K562 (cell line): ENCODE data around the gene SALL3. TPM values are rescaled to one million over a fixed set of nuclear protein-coding genes. Genes with fewer than 3 reads are reported as not detected.

Experiments
- ATAC-seq: fragments of 200-7000 bp; cut with Tn5 transposase; 3 replicates; pipeline ENCODE4 v1.9.1; 2020; ENCODE audit warnings: moderate library complexity
- BruUV-seq: library from RNA; stranded (reverse); fragments of 400-500 nt; replicated peaks from 2 replicates; lab custom pipeline; 2021; lab: Mats Ljungman, UMichigan
- CTCF ChIA-PET: fragments of 300-600 bp; formaldehyde crosslinking; extraction: SDS; loops from one replicate; lab custom pipeline; 2021; ENCODE audit warnings: low intra/inter-chr PET ratio; lab: Yijun Ruan, JAX
- POLR2A ChIA-PET: fragments of 300-600, 350-650 bp; sonication (Branson Sonifier 250); formaldehyde crosslinking; extraction: SDS; loops from one replicate; lab custom pipeline; 2021; ENCODE audit warnings: antibody characterized with exemption, inconsistent platforms; lab: Yijun Ruan, JAX
- DNase-seq, 4 experiments: peaks; one replicate each; pipeline versions ENCODE4 v3.0.0 to v3.0.0-alpha.2; 2011 to 2018; ENCODE audit warnings: low spot score in 3 of 4, mixed read lengths in 3 of 4; ENCODE audit errors: extremely low read depth in 1 of 4
- FAIRE-seq: peaks from 2 replicates; lab custom pipeline; 2011; peaks lifted over from hg19 to GRCh38; lab: Jason Lieb, UNC
- H2AFZ ChIP-seq: 2 replicates; pipeline ENCODE4 v1.6.0; 2011; ENCODE audit warnings: low read depth, low read length, control low read depth, inconsistent platforms
- H3K27ac ChIP-seq: fragments of 200-600 bp; 3 replicates; pipeline ENCODE4 v1.8.0; 2011; ENCODE audit warnings: low read depth, mild to moderate bottlenecking, control low read depth, inconsistent platforms, low read length, moderate library complexity, mixed read lengths; ENCODE audit errors: extremely low read depth
- H3K27me3 ChIP-seq, 2 experiments: fragments of 300-600 bp in 1 of 2; 2 replicates in 1 of 2; 3 replicates in 1 of 2; pipeline versions ENCODE4 v1.6.0 to v1.8.0; 2011; ENCODE audit warnings: inconsistent platforms in 2 of 2, low read length in 2 of 2, mild to moderate bottlenecking in 1 of 2, mixed read lengths in 1 of 2, moderate library complexity in 1 of 2; ENCODE audit not compliant: control insufficient read depth in 2 of 2, insufficient read depth in 2 of 2
- H3K36me3 ChIP-seq: fragments of 300-600 bp; 3 replicates; pipeline ENCODE4 v1.8.0; 2011; ENCODE audit warnings: mild to moderate bottlenecking, low read length, inconsistent platforms; ENCODE audit not compliant: control insufficient read depth, insufficient read depth
- H3K4me1 ChIP-seq, 2 experiments: fragments of 200-600 bp in 1 of 2; replicated peaks in 1 of 2; 2 replicates in 1 of 2; 3 replicates in 1 of 2; pipeline versions ENCODE4 v1.5.1 to v1.8.0; 2011; ENCODE audit warnings: inconsistent platforms in 2 of 2, low read length in 2 of 2, mild to moderate bottlenecking in 1 of 2, mixed read lengths in 1 of 2, moderate library complexity in 1 of 2; ENCODE audit not compliant: control insufficient read depth in 2 of 2, insufficient read depth in 2 of 2
- H3K4me2 ChIP-seq: 2 replicates; pipeline ENCODE4 v1.6.1; 2011; ENCODE audit warnings: low read length, control low read depth, inconsistent platforms, mixed read lengths; ENCODE audit not compliant: insufficient read depth
- H3K4me3 ChIP-seq: fragments of 200-600 bp; sonication (generic), shearing (Covaris generic); 2 replicates; pipeline ENCODE4 v1.5.1; 2016; ENCODE audit warnings: control low read depth, inconsistent platforms
- H3K79me2 ChIP-seq: fragments of 200-600 bp; 3 replicates; pipeline ENCODE4 v1.8.0; 2011; ENCODE audit warnings: low read length, inconsistent platforms; ENCODE audit not compliant: control insufficient read depth, insufficient read depth
- H3K9ac ChIP-seq, 2 experiments: 2 replicates each; pipeline versions ENCODE4 v1.6.0 to v1.6.1; 2011; ENCODE audit warnings: low read depth in 2 of 2, low read length in 2 of 2, control low read depth in 1 of 2, inconsistent platforms in 1 of 2, mild to moderate bottlenecking in 1 of 2, mixed read lengths in 1 of 2; ENCODE audit not compliant: insufficient read depth in 1 of 2
- H3K9me1 ChIP-seq: one replicate; pipeline ENCODE4 v1.6.0; 2011; ENCODE audit warnings: inconsistent platforms, mild to moderate bottlenecking, low read length, moderate library complexity; ENCODE audit not compliant: control insufficient read depth, insufficient read depth
- H3K9me3 ChIP-seq: replicated peaks from 2 replicates; pipeline ENCODE4 v1.5.1; 2011; ENCODE audit warnings: low read depth, low read length, inconsistent platforms; ENCODE audit not compliant: control insufficient read depth, insufficient read depth
- H4K20me1 ChIP-seq: replicated peaks from 2 replicates; pipeline ENCODE4 v1.6.1; 2011; ENCODE audit warnings: low read length, inconsistent platforms, mixed read lengths; ENCODE audit not compliant: control insufficient read depth, insufficient read depth
- DACH1 ChIP-seq: fragments of 450-650 bp; IDR thresholded peaks from 2 replicates; pipeline ENCODE4 v1.6.1; 2018; ENCODE audit not compliant: partially characterized antibody
- ETS2 ChIP-seq: IDR thresholded peaks from 2 replicates; pipeline ENCODE4 v1.6.1; 2016; ENCODE audit warnings: borderline replicate concordance, missing genetic modification characterization, mild to moderate bottlenecking, moderate library complexity, missing compliant biosample characterization; ENCODE audit not compliant: poor library complexity, severe bottlenecking
- FOXJ3 ChIP-seq: sonication (generic); formaldehyde crosslinking; IDR thresholded peaks from 2 replicates; pipeline ENCODE4 v1.4.0; 2020; ENCODE audit warnings: mild to moderate bottlenecking, missing genetic modification reagents
- ILF3 ChIP-seq: fragments of 450-650 bp; IDR thresholded peaks from 2 replicates; pipeline ENCODE4 v1.6.1; 2018; ENCODE audit warnings: antibody characterized with exemption, mild to moderate bottlenecking, moderate library complexity, borderline replicate concordance
- NR3C1 ChIP-seq: sonication (generic); formaldehyde crosslinking; IDR thresholded peaks from 2 replicates; pipeline ENCODE4 v1.8.1; 2022; ENCODE audit warnings: missing genetic modification reagents
- PHB ChIP-seq: fragments of 250-450 bp; sonication (Bioruptor Pico); IDR thresholded peaks from 2 replicates; pipeline ENCODE4 v1.5.0; 2021
- TCF7 ChIP-seq: sonication (generic); IDR thresholded peaks from 2 replicates; pipeline ENCODE4 v1.6.1; 2016; ENCODE audit warnings: antibody characterized with exemption, borderline replicate concordance
- TFAM ChIP-seq: fragments of 250-450 bp; sonication (Bioruptor Pico); conservative IDR thresholded peaks from 2 replicates; pipeline ENCODE4 v1.5.0; 2021; ENCODE audit warnings: mild to moderate bottlenecking, moderate library complexity
- ZBTB1 ChIP-seq: sonication (generic); formaldehyde crosslinking; IDR thresholded peaks from 2 replicates; pipeline ENCODE4 v1.8.1; 2023; ENCODE audit warnings: missing genetic modification reagents, low read depth, mild to moderate bottlenecking, borderline replicate concordance
- WGBS: fragments of 100-300 bp; shearing (Covaris generic); methylation state at CpG from one replicate; pipeline ENCODE4 v1.1.6; 2016; ENCODE audit warnings: low coverage, mixed read lengths; ENCODE audit not compliant: insufficient coverage; ENCODE audit errors: missing lambda C conversion rate; 5-methylcytosine and 5-hydroxymethylcytosine counted together
- in situ Hi-C: fragments of 300-500 bp; cut with MboI; formaldehyde crosslinking; loops from 4 replicates; pipeline ENCODE4 v1.15.0; 2018; ENCODE audit warnings: inconsistent platforms, mixed read lengths
- intact Hi-C: fragments of 100-400 bp; cut with micrococcal nuclease; formaldehyde crosslinking; loops from 2 replicates; pipeline ENCODE4 v1.14.2; 2022
- polyA plus RNA-seq, 8 experiments: library from polyadenylated mRNA; depleted of rRNA in 4 of 8; stranded (reverse) in 5 of 8; unstranded in 3 of 8; fragments of >200 nt; fragmentation: Nextera tagmentation in 2 of 8; fragmentation: Illumina TruSeq in 1 of 8; extraction: Ambion mirVana in 2 of 8; extraction: Trizol in 1 of 8; gene quantifications; 2 replicates each; pipeline versions ENCODE4 v1.2.1 to v1.2.3, GENCODE V29; 2011 to 2014; ENCODE audit warnings: inconsistent platforms in 1 of 8, missing spikeins in 1 of 8
- total RNA-seq, 7 experiments: library from RNA; depleted of rRNA in 6 of 7; stranded (reverse); fragments of >200 nt in 6 of 7; fragmentation: Illumina TruSeq in 2 of 7; extraction: Trizol in 2 of 7; gene quantifications; 2 replicates each; pipeline versions ENCODE4 v1.2.1 to v1.2.3, GENCODE V29; 2011 to 2021; ENCODE audit warnings: low replicate concordance in 1 of 7
- TF ChIP-seq, protein P1 (sequence below), 2 experiments: IDR thresholded peaks in 1 of 2; conservative IDR thresholded peaks in 1 of 2; 2 replicates each; pipeline ENCODE4 v1.6.1; 2016; ENCODE audit warnings: low read depth in 2 of 2, mild to moderate bottlenecking in 1 of 2, missing compliant biosample characterization in 1 of 2, missing genetic modification characterization in 1 of 2, moderate library complexity in 1 of 2
- TF ChIP-seq, protein P2 (sequence below): fragments of 150-350 bp; IDR thresholded peaks from 2 replicates; pipeline ENCODE4 v1.6.1; 2014; ENCODE audit warnings: low read depth, mild to moderate bottlenecking, low read length, borderline replicate concordance
- TF ChIP-seq, protein P3 (sequence below): fragments of 450-650 bp; formaldehyde crosslinking; conservative IDR thresholded peaks from 2 replicates; pipeline ENCODE4 v1.4.0; 2022; ENCODE audit warnings: mild to moderate bottlenecking, missing genetic modification characterization

SALL3 gene
- total and polyA plus RNA-seq, 9 of the 15 experiments (the other 6 are each of a cell fraction or from before 2014, with no cell fraction given) = not detected

DNA sequence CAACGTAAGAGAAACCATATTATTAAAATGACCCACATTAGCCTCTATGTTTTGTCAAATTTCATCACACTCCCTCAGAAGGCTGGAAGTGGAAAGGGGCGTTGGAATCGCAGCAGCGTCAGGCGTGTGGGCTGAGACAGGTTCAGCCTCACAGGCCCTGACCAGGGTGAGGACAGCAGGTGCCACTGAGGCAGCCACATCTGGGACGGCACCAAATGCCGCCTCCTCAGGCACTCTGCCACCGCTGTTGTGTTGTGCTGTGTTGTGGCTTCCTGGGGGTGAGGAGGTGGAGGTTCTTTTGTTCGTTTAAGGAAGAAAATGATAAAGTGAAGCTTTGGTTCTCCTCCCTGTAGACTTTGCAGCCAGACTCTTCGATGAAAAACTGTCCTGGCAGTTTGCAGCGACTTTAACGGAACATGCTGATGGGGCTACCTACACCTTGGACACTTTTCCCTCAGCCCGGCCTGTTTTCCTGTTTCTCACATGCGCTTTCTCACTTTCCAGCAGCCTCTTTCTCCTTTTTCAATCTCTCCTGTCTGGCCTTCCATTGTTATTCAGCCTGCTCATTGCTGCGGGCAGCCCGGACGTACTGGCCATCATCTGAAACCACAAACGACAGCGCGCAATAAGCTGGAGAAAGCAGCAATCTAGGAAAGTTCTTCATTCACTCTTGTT lies 44.9 kb upstream of the SALL3 start (continued):
- TF ChIP-seq, protein P1, sequence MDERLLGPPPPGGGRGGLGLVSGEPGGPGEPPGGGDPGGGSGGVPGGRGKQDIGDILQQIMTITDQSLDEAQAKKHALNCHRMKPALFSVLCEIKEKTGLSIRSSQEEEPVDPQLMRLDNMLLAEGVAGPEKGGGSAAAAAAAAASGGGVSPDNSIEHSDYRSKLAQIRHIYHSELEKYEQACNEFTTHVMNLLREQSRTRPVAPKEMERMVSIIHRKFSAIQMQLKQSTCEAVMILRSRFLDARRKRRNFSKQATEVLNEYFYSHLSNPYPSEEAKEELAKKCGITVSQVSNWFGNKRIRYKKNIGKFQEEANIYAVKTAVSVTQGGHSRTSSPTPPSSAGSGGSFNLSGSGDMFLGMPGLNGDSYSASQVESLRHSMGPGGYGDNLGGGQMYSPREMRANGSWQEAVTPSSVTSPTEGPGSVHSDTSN (CRISPR knock-in tag; IDR thresholded peaks at IDR 0.05; ENCODE audit: low read depth) = no peak
- TF ChIP-seq, protein P1 (tag; conservative IDR thresholded peaks at IDR 0.05; ENCODE audit: low read depth) = no peak
- TF ChIP-seq DACH1 (no peak), NR3C1 (CRISPR knock-in tag) (no peak), PHB (no peak)

DNA sequence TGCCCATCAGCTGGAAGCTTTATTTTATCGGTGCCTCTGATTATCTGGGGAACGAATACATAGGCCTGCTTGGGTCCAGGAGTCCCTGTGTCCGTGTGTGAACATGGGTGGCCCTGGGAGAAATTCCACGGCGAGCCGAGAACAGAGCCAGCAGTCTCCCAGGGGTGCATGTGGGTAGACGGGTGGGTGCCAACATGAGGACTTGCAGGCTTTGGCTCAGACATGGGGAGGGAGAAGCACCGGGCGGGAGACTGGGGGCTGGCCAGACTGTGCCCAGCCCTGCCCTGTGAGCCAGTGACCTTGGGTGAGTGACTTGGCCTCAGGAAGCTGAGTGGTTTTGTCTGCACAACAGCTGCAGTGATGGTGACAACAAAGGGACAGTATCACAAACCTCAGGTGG lies 44.2 kb upstream of the SALL3 start:
- no peak overlapping the region for H3K9ac ChIP-seq
- no peak overlapping the region for H2AFZ ChIP-seq
- no peak overlapping the region for H3K4me3 ChIP-seq
- H3K36me3 ChIP-seq = no peaks in the 10 kb centered on the region
- H3K4me1 ChIP-seq = no peaks in the 10 kb centered on the region
- H3K4me2 ChIP-seq = no peak overlapping the region
- no peaks in the 10 kb centered on the region for H3K9me1 ChIP-seq
- DNase-seq (no peak), ATAC-seq (no peak), FAIRE-seq (no peak)
- H4K20me1 ChIP-seq = no peaks in the 10 kb centered on the region
- peaks cover 2 to 42% of the 10 kb centered on the region in 2 experiments; a peak in 3 of 5 replicates for H3K27me3 ChIP-seq
- CTCF ChIA-PET = no interaction called here
- no peaks in the 10 kb centered on the region for H3K79me2 ChIP-seq
- intact Hi-C loops (no loop called here), in situ Hi-C loops (no loop called here)
- no peaks in the 10 kb centered on the region for H3K9me3 ChIP-seq
- 5% methylated on average over 9 of the region's 9 CpGs for WGBS
- H3K27ac ChIP-seq = no peak overlapping the region
- POLR2A ChIA-PET = no interaction called here
- no TSS peak for BruUV-seq
- TF ChIP-seq FOXJ3 (CRISPR knock-in tag) (no peak), TFAM (no peak), ZBTB1 (no peak), ETS2 (tag) (no peak), ILF3 (no peak), TCF7 (no peak)
- TF ChIP-seq, protein P2, sequence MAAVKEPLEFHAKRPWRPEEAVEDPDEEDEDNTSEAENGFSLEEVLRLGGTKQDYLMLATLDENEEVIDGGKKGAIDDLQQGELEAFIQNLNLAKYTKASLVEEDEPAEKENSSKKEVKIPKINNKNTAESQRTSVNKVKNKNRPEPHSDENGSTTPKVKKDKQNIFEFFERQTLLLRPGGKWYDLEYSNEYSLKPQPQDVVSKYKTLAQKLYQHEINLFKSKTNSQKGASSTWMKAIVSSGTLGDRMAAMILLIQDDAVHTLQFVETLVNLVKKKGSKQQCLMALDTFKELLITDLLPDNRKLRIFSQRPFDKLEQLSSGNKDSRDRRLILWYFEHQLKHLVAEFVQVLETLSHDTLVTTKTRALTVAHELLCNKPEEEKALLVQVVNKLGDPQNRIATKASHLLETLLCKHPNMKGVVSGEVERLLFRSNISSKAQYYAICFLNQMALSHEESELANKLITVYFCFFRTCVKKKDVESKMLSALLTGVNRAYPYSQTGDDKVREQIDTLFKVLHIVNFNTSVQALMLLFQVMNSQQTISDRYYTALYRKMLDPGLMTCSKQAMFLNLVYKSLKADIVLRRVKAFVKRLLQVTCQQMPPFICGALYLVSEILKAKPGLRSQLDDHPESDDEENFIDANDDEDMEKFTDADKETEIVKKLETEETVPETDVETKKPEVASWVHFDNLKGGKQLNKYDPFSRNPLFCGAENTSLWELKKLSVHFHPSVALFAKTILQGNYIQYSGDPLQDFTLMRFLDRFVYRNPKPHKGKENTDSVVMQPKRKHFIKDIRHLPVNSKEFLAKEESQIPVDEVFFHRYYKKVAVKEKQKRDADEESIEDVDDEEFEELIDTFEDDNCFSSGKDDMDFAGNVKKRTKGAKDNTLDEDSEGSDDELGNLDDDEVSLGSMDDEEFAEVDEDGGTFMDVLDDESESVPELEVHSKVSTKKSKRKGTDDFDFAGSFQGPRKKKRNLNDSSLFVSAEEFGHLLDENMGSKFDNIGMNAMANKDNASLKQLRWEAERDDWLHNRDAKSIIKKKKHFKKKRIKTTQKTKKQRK = no peak
- TF ChIP-seq, protein P3, sequence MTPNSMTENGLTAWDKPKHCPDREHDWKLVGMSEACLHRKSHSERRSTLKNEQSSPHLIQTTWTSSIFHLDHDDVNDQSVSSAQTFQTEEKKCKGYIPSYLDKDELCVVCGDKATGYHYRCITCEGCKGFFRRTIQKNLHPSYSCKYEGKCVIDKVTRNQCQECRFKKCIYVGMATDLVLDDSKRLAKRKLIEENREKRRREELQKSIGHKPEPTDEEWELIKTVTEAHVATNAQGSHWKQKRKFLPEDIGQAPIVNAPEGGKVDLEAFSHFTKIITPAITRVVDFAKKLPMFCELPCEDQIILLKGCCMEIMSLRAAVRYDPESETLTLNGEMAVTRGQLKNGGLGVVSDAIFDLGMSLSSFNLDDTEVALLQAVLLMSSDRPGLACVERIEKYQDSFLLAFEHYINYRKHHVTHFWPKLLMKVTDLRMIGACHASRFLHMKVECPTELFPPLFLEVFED (CRISPR knock-in tag) = no peak
